Neuronal stem cell (in vitro differentiated cells): ENCODE measurements around the gene OR5B21.

Experiments
- DNase-seq: peaks from one replicate; pipeline ENCODE4 v3.0.0-alpha.2; 2013; ENCODE audit warnings: low spot score
- H2AFZ ChIP-seq: one replicate; pipeline ENCODE4 v1.6.1; 2013; ENCODE audit warnings: mild to moderate bottlenecking, low read length, inconsistent platforms
- H2AK5ac ChIP-seq: 2 replicates; pipeline ENCODE4 v1.6.1; 2013; ENCODE audit warnings: low read depth, mild to moderate bottlenecking, inconsistent platforms, low read length, moderate library complexity, mixed read lengths
- H2BK120ac ChIP-seq: 2 replicates; pipeline ENCODE4 v1.6.1; 2013; ENCODE audit warnings: low read depth, mild to moderate bottlenecking, inconsistent platforms, low read length, moderate library complexity, mixed read lengths
- H2BK12ac ChIP-seq: one replicate; pipeline ENCODE4 v1.6.1; 2013; ENCODE audit warnings: low read length, inconsistent platforms
- H2BK15ac ChIP-seq: 2 replicates; pipeline ENCODE4 v1.6.1; 2013; ENCODE audit warnings: mild to moderate bottlenecking, low read length, inconsistent platforms, mixed read lengths
- H2BK5ac ChIP-seq: one replicate; pipeline ENCODE4 v1.6.1; 2013; ENCODE audit warnings: inconsistent platforms, mild to moderate bottlenecking, low read length, moderate library complexity
- H3K14ac ChIP-seq: one replicate; pipeline ENCODE4 v1.6.1; 2013; ENCODE audit warnings: low read length, inconsistent platforms
- H3K18ac ChIP-seq: 2 replicates; pipeline ENCODE4 v1.6.1; 2013; ENCODE audit warnings: low read length, inconsistent platforms
- H3K23ac ChIP-seq: 2 replicates; pipeline ENCODE4 v1.6.1; 2013; ENCODE audit warnings: low read depth, mild to moderate bottlenecking, mixed read lengths, low read length, inconsistent platforms; ENCODE audit not compliant: poor library complexity
- H3K27ac ChIP-seq: replicated peaks from 3 replicates; pipeline ENCODE4 v1.5.1; 2013; ENCODE audit warnings: low read length, inconsistent platforms
- H3K27me3 ChIP-seq, 3 experiments: 2 replicates each; pipeline ENCODE4 v1.6.1; 2013; ENCODE audit warnings: low read length in 3 of 3, mild to moderate bottlenecking in 2 of 3, inconsistent platforms in 1 of 3, low read depth in 1 of 3, mixed read lengths in 1 of 3, moderate library complexity in 1 of 3; ENCODE audit not compliant: control insufficient read depth in 3 of 3, insufficient read depth in 3 of 3
- H3K36me3 ChIP-seq, 2 donors: replicated peaks in 1 of 2; 2 replicates each; pipeline ENCODE4 v1.6.1; 2013; ENCODE audit warnings: low read length in 2 of 2; ENCODE audit not compliant: control insufficient read depth in 2 of 2, insufficient read depth in 2 of 2
- H3K4ac ChIP-seq: 2 replicates; pipeline ENCODE4 v1.6.1; 2013; ENCODE audit warnings: inconsistent platforms, mild to moderate bottlenecking, low read length, moderate library complexity
- H3K4me1 ChIP-seq, 2 donors: 1 replicate in 1 of 2; 2 replicates in 1 of 2; pipeline ENCODE4 v1.6.1; 2013; ENCODE audit warnings: low read length in 2 of 2, low read depth in 1 of 2; ENCODE audit not compliant: control insufficient read depth in 2 of 2, insufficient read depth in 1 of 2
- H3K4me2 ChIP-seq: one replicate; pipeline ENCODE4 v1.6.1; 2013; ENCODE audit warnings: mild to moderate bottlenecking, low read length, inconsistent platforms; ENCODE audit not compliant: insufficient read depth, poor library complexity, severe bottlenecking
- H3K4me3 ChIP-seq, 2 donors: 2 replicates each; pipeline ENCODE4 v1.5.1; 2013; ENCODE audit warnings: low read length in 2 of 2, mild to moderate bottlenecking in 2 of 2, inconsistent platforms in 1 of 2, moderate library complexity in 1 of 2
- H3K79me1 ChIP-seq: one replicate; pipeline ENCODE4 v1.6.1; 2013; ENCODE audit warnings: low read depth, mild to moderate bottlenecking, inconsistent platforms, low read length, moderate library complexity
- H3K9ac ChIP-seq: one replicate; pipeline ENCODE4 v1.6.1; 2013; ENCODE audit warnings: mild to moderate bottlenecking, low read depth, low read length, inconsistent platforms; ENCODE audit not compliant: poor library complexity
- H3K9me3 ChIP-seq, 2 donors: replicated peaks in 1 of 2; 2 replicates each; pipeline versions ENCODE3 to v1.6.1; 2013; ENCODE audit warnings: low read length in 2 of 2, mild to moderate bottlenecking in 2 of 2, inconsistent platforms in 1 of 2, low read depth in 1 of 2, mixed read lengths in 1 of 2, moderate library complexity in 1 of 2; ENCODE audit not compliant: control insufficient read depth in 2 of 2, insufficient read depth in 1 of 2
- H4K8ac ChIP-seq: one replicate; pipeline ENCODE4 v1.6.1; 2013; ENCODE audit warnings: low read depth, mild to moderate bottlenecking, inconsistent platforms, low read length, moderate library complexity
- H4K91ac ChIP-seq: one replicate; pipeline ENCODE4 v1.6.1; 2013; ENCODE audit warnings: low read length, low read depth, mild to moderate bottlenecking, inconsistent platforms; ENCODE audit not compliant: poor library complexity
- WGBS, 2 donors: extraction: QIAGEN DNeasy Blood & Tissue Kit; methylation state at CpG; one replicate each; pipeline ENCODE4 v1.1.7; 2013; ENCODE audit warnings: missing lambda C conversion rate in 2 of 2, mixed read lengths in 1 of 2; ENCODE audit not compliant: insufficient read length in 2 of 2, insufficient replicate concordance in 1 of 2; ENCODE audit errors: extremely low coverage in 2 of 2; 5-methylcytosine and 5-hydroxymethylcytosine counted together

The OR5B21 gene

GRCh38 chr11:58490827-58491226, 17.1 kb downstream of the OR5B21 start:
- no peak overlapping the region for H3K18ac ChIP-seq
- no peak overlapping the region for H2BK5ac ChIP-seq
- H3K9ac ChIP-seq = no peak overlapping the region
- H3K9me3 ChIP-seq = no peaks in the 10 kb centered on the region
- no peaks in the 10 kb centered on the region for H3K79me1 ChIP-seq
- no peak overlapping the region for H3K27ac ChIP-seq
- no peak overlapping the region for H2BK120ac ChIP-seq
- no peak overlapping the region for H3K14ac ChIP-seq
- no peak overlapping the region for H3K4ac ChIP-seq
- no CpG with 5 or more reads among the region's 2 CpGs for WGBS, 2 donors
- H3K4me2 ChIP-seq = no peak overlapping the region
- no peak overlapping the region for H4K91ac ChIP-seq
- no peak overlapping the region for H2AK5ac ChIP-seq
- peaks cover 0 to 2% of the 10 kb centered on the region in 2 donors for H3K4me1 ChIP-seq
- H2BK12ac ChIP-seq = no peak overlapping the region
- H4K8ac ChIP-seq = no peak overlapping the region
- no peak for DNase-seq
- H3K27me3 ChIP-seq = peaks cover 0 to 2% (median 0%) of the 10 kb centered on the region in 3 experiments
- H2BK15ac ChIP-seq = no peak overlapping the region
- peaks cover 0 to 1% of the 10 kb centered on the region in 2 donors for H3K36me3 ChIP-seq
- H3K23ac ChIP-seq = no peak overlapping the region
- H3K4me3 ChIP-seq = no peak overlapping the region
- no peak overlapping the region for H2AFZ ChIP-seq

- H3K4ac ChIP-seq = no peak overlapping the region
- H3K9ac ChIP-seq = no peak overlapping the region
- no peak overlapping the region for H3K18ac ChIP-seq
- H2AK5ac ChIP-seq = no peak overlapping the region
- no peak overlapping the region for H2BK120ac ChIP-seq
- H3K14ac ChIP-seq = no peak overlapping the region
- H3K27me3 ChIP-seq = peaks cover 0 to 9% (median 0%) of the 10 kb centered on the region in 3 experiments
- H3K9me3 ChIP-seq = no peaks in the 10 kb centered on the region
- H3K4me3 ChIP-seq = no peak overlapping the region
- H2BK5ac ChIP-seq = no peak overlapping the region
- H4K8ac ChIP-seq = no peak overlapping the region
- H3K27ac ChIP-seq = no peak overlapping the region
- no peak overlapping the region for H3K23ac ChIP-seq
- no peak overlapping the region for H2BK12ac ChIP-seq
- no peaks in the 10 kb centered on the region for H3K79me1 ChIP-seq
- no peak overlapping the region for H2BK15ac ChIP-seq
- H3K4me1 ChIP-seq = peaks cover 0 to 2% of the 10 kb centered on the region in 2 donors
- no peak overlapping the region for H2AFZ ChIP-seq
- no peak overlapping the region for H4K91ac ChIP-seq
- DNase-seq = no peak
- peaks cover 0 to 1% of the 10 kb centered on the region in 2 donors for H3K36me3 ChIP-seq
- H3K4me2 ChIP-seq = no peak overlapping the region
These were observed 20.7 kb downstream of the OR5B21 start for GRCh38 chr11:58487170-58487569.

GRCh38 chr11:58485961-58486360, 21.9 kb downstream of the OR5B21 start:
- no peaks in the 10 kb centered on the region for H3K9me3 ChIP-seq
- WGBS, 2 donors = no CpG with 5 or more reads among the region's 1 CpG
- DNase-seq = no peak
- no peak overlapping the region for H3K4me3 ChIP-seq
- no peak overlapping the region for H3K14ac ChIP-seq
- no peak overlapping the region for H3K23ac ChIP-seq
- H3K27ac ChIP-seq = no peak overlapping the region
- H3K9ac ChIP-seq = no peak overlapping the region
- no peak overlapping the region for H3K4me2 ChIP-seq
- H2BK5ac ChIP-seq = no peak overlapping the region
- H3K27me3 ChIP-seq = peaks cover 0 to 7% (median 0%) of the 10 kb centered on the region in 3 experiments
- no peaks in the 10 kb centered on the region for H3K36me3 ChIP-seq
- H2BK120ac ChIP-seq = no peak overlapping the region
- H3K4ac ChIP-seq = no peak overlapping the region
- H2AK5ac ChIP-seq = no peak overlapping the region
- H4K91ac ChIP-seq = no peak overlapping the region
- H4K8ac ChIP-seq = no peak overlapping the region
- H3K18ac ChIP-seq = no peak overlapping the region
- no peak overlapping the region for H2BK12ac ChIP-seq
- no peak overlapping the region for H2AFZ ChIP-seq
- no peaks in the 10 kb centered on the region for H3K79me1 ChIP-seq
- no peak overlapping the region for H2BK15ac ChIP-seq
- peaks cover 0 to 2% of the 10 kb centered on the region in 2 donors for H3K4me1 ChIP-seq

GRCh38 chr11:58471892-58472291, 36.0 kb downstream of the OR5B21 start:
- no peak overlapping the region for H2BK5ac ChIP-seq
- H3K27me3 ChIP-seq = no peaks in the 10 kb centered on the region
- no peak overlapping the region for H3K23ac ChIP-seq
- no peak overlapping the region for H2BK120ac ChIP-seq
- H3K4me1 ChIP-seq = no peaks in the 10 kb centered on the region
- no peak overlapping the region for H3K9ac ChIP-seq
- H4K8ac ChIP-seq = no peak overlapping the region
- H3K36me3 ChIP-seq = no peaks in the 10 kb centered on the region
- H4K91ac ChIP-seq = no peak overlapping the region
- peaks cover 0 to 2% of the 10 kb centered on the region in 2 donors for H3K9me3 ChIP-seq
- H2AK5ac ChIP-seq = no peak overlapping the region
- no peak overlapping the region for H2BK12ac ChIP-seq
- DNase-seq = no peak
- no peak overlapping the region for H3K4me2 ChIP-seq
- H3K4me3 ChIP-seq = no peak overlapping the region
- no peaks in the 10 kb centered on the region for H3K79me1 ChIP-seq
- H3K27ac ChIP-seq = no peak overlapping the region
- H3K18ac ChIP-seq = no peak overlapping the region
- H2BK15ac ChIP-seq = no peak overlapping the region
- no peak overlapping the region for H2AFZ ChIP-seq
- H3K4ac ChIP-seq = no peak overlapping the region
- no peak overlapping the region for H3K14ac ChIP-seq
